Omental fat pad (tissue), 4 donors: ENCODE results near the gene ZNF438. TPM values are rescaled to one million over a fixed set of nuclear protein-coding genes. Genes with fewer than 3 reads are reported as not detected.

Experiments
- ATAC-seq: fragments of 150-250 bp; one replicate; pipeline ENCODE4 v1.9.1; 2016; ENCODE audit warnings: mild to moderate bottlenecking, moderate library complexity; ENCODE audit not compliant: low FRiP score
- DNase-seq: peaks from one replicate; pipeline ENCODE4 v3.0.0-alpha.2; 2019; ENCODE audit warnings: low spot score
- CTCF ChIP-seq, 3 donors: fragments of 450-650 bp; IDR thresholded peaks; one replicate each; pipeline ENCODE4 v1.5.1; 2016 to 2017; ENCODE audit warnings: antibody characterized with exemption in 3 of 3, mild to moderate bottlenecking in 3 of 3, moderate library complexity in 2 of 3
- total RNA-seq, 4 donors: library from RNA; depleted of rRNA; stranded (reverse); fragments of >200 nt; gene quantifications; one replicate each; pipeline ENCODE4 v1.1.0, GENCODE V29; 2016

ZNF438 gene
- total RNA-seq, 4 donors from 2014 or later, result 8.9 to 22.9 (median 12.3) TPM

- DNase-seq (no peak), ATAC-seq (no peak)
- TF ChIP-seq CTCF (IDR thresholded peaks at IDR 0.05), result no peak
These were observed 2.6 kb upstream of the ZNF438 start for GRCh38 chr10:31034098-31034909.

- no peak for ATAC-seq
- DNase-seq, result no peak
- no peak for TF ChIP-seq CTCF (IDR thresholded peaks at IDR 0.05)
These were observed 1.5 kb upstream of the ZNF438 start for GRCh38 chr10:31033147-31033546.

GRCh38 chr10:31032258-31033132, 830 bp upstream of the ZNF438 start:
- TF ChIP-seq CTCF (IDR thresholded peaks at IDR 0.05), result no peak
- ATAC-seq, result peak; percentile 97

GRCh38 chr10:31031205-31031557, 484 bp downstream of the ZNF438 start:
- ATAC-seq (no peak), DNase-seq (no peak)
- no peak for TF ChIP-seq CTCF (IDR thresholded peaks at IDR 0.05)

More at GRCh38 chr10:31032258-31033132, 830 bp upstream of the ZNF438 start:
- peak; percentile 85 for DNase-seq

- ATAC-seq, result no peak
These were observed 865 bp downstream of the ZNF438 start for GRCh38 chr10:31030800-31031199.

GRCh38 chr10:31030260-31030659, 1.4 kb downstream of the ZNF438 start:
- ATAC-seq, result no peak
- no peak for TF ChIP-seq CTCF (IDR thresholded peaks at IDR 0.05)
- no peak for DNase-seq

More at GRCh38 chr10:31030800-31031199, 865 bp downstream of the ZNF438 start:
- no peak for TF ChIP-seq CTCF (IDR thresholded peaks at IDR 0.05)
- no peak for DNase-seq
